ENCODE measurements around the gene GRID1. TPM values are rescaled to one million over a fixed set of nuclear protein-coding genes. Genes with fewer than 3 reads are reported as not detected.

The GRID1 gene
- total RNA-seq, 4 donors from 2014 or later = 1.4 to 4.9 (median 2.0) TPM

DNA sequence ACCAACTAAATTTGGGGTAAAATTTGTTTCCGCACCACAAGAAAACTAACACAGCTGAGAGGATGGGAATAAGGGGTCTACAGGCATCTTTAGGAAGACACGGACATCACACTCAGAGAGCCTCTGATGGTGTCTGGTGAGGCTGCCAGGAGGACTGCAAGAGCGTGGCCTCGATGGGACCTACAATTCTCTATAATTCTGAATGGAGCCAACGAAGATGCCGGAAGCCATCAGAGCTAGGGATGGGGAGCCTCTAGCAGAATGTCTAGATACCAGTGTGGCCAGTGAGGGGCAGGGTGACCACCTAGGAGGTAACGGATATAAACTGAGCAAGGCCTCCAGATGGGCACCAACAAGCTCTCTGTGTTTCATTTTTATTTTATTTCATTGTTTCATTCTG lies 7.5 kb downstream of the GRID1 start:
- TF ChIP-seq, protein P1, sequence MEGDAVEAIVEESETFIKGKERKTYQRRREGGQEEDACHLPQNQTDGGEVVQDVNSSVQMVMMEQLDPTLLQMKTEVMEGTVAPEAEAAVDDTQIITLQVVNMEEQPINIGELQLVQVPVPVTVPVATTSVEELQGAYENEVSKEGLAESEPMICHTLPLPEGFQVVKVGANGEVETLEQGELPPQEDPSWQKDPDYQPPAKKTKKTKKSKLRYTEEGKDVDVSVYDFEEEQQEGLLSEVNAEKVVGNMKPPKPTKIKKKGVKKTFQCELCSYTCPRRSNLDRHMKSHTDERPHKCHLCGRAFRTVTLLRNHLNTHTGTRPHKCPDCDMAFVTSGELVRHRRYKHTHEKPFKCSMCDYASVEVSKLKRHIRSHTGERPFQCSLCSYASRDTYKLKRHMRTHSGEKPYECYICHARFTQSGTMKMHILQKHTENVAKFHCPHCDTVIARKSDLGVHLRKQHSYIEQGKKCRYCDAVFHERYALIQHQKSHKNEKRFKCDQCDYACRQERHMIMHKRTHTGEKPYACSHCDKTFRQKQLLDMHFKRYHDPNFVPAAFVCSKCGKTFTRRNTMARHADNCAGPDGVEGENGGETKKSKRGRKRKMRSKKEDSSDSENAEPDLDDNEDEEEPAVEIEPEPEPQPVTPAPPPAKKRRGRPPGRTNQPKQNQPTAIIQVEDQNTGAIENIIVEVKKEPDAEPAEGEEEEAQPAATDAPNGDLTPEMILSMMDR (IDR thresholded peaks at IDR 0.05) = no peak
- no peak for TF ChIP-seq POLR2A (IDR thresholded peaks at IDR 0.05)
- DNase-seq (ENCODE audit: low spot score in 2 of 2) = no peak
- no peak overlapping the region for H3K4me3 ChIP-seq (ENCODE audit: low read depth, poor library complexity, severe bottlenecking)
- intact Hi-C loops (cut with DNase I; ENCODE audit: low total_unique reads) = no loop called here
- 94% methylated on average over 7 of the region's 7 CpGs for WGBS, 2 donors

DNA sequence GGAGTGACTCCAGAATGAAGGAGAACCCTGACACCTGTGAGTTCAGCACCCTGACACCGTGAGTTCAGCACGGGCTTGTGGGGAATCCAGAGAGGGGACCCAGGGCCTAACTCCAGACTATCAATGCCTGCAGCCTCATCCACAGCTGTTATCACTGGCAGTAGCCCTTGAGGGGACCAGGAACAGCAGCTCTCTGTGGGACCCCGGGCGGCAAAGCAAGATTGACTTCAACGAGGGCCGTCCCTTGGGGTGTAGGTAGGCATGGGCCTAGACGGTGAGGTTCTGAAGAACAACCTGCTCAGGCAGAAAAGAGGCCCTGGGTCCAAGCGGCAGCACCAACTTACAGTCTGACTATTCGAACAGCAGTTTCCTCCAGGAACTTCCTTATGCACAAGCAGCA lies 8.9 kb downstream of the GRID1 start:
- intact Hi-C loops (cut with DNase I; ENCODE audit: low total_unique reads) = no loop called here
- DNase-seq (ENCODE audit: low spot score in 2 of 2) = no peak
- 75 to 84% methylated on average over 9 of the region's 9 CpGs for WGBS, 2 donors
- no peak overlapping the region for H3K4me3 ChIP-seq (ENCODE audit: low read depth, poor library complexity, severe bottlenecking)
- no peak for TF ChIP-seq POLR2A (IDR thresholded peaks at IDR 0.05)
- TF ChIP-seq, protein P1 (IDR thresholded peaks at IDR 0.05) = no peak

DNA sequence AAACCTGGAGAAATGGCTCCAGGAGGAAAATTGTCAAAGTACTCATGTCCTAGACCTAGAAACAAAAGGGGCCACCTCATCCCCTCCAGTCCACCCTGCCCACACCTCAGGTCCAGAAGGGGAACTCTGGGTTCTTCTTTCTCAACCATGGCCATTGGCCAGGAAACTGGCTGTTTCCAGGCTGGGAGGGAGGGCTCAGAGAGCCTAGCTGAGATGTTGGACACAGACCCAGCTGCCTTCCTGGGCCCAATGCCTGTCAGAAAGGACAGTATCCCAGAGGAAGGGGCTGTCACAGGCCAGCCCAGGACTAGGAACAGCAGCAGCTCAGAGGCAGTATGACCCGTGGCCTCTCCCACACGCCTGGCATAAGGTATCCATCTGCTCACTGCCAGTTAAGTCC lies 9.6 kb downstream of the GRID1 start:
- intact Hi-C loops (cut with DNase I; ENCODE audit: low total_unique reads) = no loop called here
- WGBS, 2 donors = 64 to 88% methylated on average over 2 of the region's 2 CpGs
- H3K4me3 ChIP-seq (ENCODE audit: low read depth, poor library complexity, severe bottlenecking) = no peak overlapping the region
- no peak for DNase-seq (ENCODE audit: low spot score in 2 of 2)
- TF ChIP-seq POLR2A (IDR thresholded peaks at IDR 0.05) = no peak
- TF ChIP-seq, protein P1 (IDR thresholded peaks at IDR 0.05) = no peak

DNA sequence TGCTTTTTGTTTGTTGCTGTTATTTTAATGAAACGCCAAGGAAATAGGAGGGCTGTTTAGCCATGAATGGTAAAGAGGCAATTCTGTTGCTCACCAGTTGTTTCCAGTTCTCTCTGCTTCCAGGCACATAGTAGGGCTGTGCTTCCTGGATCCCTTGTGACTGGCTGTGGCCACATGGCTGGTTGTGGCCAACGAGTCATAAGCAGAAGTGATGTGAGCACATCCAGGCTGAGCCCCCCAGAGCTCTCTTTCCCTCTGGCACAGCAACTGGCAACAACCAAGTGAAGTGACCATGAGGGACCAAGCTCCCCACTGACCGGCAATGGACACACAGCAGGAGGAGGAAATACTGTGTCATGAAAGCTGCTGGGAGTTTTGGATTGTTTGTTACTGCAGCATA lies 10.3 kb downstream of the GRID1 start:
- intact Hi-C loops (cut with DNase I; ENCODE audit: low total_unique reads) = no loop called here
- no peak for TF ChIP-seq POLR2A (IDR thresholded peaks at IDR 0.05)
- TF ChIP-seq, protein P1 (IDR thresholded peaks at IDR 0.05) = no peak
- no peak for DNase-seq (ENCODE audit: low spot score in 2 of 2)
- H3K4me3 ChIP-seq (ENCODE audit: low read depth, poor library complexity, severe bottlenecking) = no peak overlapping the region
- 80 to 87% methylated on average over 3 of the region's 3 CpGs for WGBS, 2 donors

DNA sequence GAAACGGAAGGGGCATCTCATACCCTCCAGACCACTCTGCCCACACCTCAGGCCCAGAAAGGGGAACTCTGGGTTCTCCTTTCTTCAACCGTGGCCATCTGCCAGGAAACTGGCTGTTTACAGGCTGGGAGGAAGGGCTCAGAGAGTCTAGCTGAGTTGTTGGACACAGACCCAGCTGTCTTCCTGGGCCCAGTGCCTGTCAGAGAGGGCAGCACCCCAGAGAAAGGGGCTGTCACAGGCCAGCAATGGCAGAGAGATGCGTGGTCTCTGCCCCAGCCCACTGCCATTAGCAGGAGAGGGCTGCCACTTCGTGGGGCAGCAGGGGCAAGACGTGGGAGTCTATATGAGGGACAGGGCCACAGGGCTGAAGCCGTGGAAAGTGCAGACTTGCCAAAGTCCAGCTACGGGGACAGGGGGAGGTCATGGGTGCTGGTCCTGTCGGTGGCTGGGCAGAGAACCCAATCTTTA lies 11.0 kb downstream of the GRID1 start:
- WGBS, 2 donors = 67 to 69% methylated on average over 8 of the region's 8 CpGs

More for the DNA sequence above, 11.0 kb downstream of the GRID1 start:
- no peak for DNase-seq (ENCODE audit: low spot score in 2 of 2)
- TF ChIP-seq, protein P1 (IDR thresholded peaks at IDR 0.05) = no peak
- TF ChIP-seq POLR2A (IDR thresholded peaks at IDR 0.05) = no peak
- H3K4me3 ChIP-seq (ENCODE audit: low read depth, poor library complexity, severe bottlenecking) = no peak overlapping the region
- intact Hi-C loops (cut with DNase I; ENCODE audit: low total_unique reads) = no loop called here

Data from lower leg skin (tissue), 4 donors.